ENCODE data around the gene RFC4.
"Not testable (repeated sequence)": the region's sequence is repeated elsewhere in the genome, so short reads cannot be mapped to it uniquely, and the experiment has no call there.

RFC4 gene

GRCh38 chr3:186824430-186825139, 18.3 kb upstream of the RFC4 start:
- DNase-seq: no peak

- no peak for DNase-seq
Measured at GRCh38 chr3:186823386-186823785, 17.1 kb upstream of the RFC4 start.

- not testable (repeated sequence) for DNase-seq
Measured at GRCh38 chr3:186822388-186822759, 16.1 kb upstream of the RFC4 start.

- peak; percentile 61 to 79 for DNase-seq
Measured at GRCh38 chr3:186821429-186822387, 15.4 kb upstream of the RFC4 start.

GRCh38 chr3:186818956-186819355, 12.7 kb upstream of the RFC4 start:
- no peak for DNase-seq

- no peak for DNase-seq
Measured at GRCh38 chr3:186818516-186818915, 12.2 kb upstream of the RFC4 start.

- no peak for DNase-seq
Measured at GRCh38 chr3:186815435-186815834, 9.2 kb upstream of the RFC4 start.

GRCh38 chr3:186814100-186814499, 7.8 kb upstream of the RFC4 start:
- no peak for DNase-seq

- not testable (repeated sequence) for DNase-seq
Measured at GRCh38 chr3:186811313-186811712, 5.0 kb upstream of the RFC4 start.

GRCh38 chr3:186810336-186810996, 4.2 kb upstream of the RFC4 start:
- DNase-seq: no peak

GRCh38 chr3:186807231-186807630, 949 bp upstream of the RFC4 start:
- DNase-seq: no peak

GRCh38 chr3:186803447-186803846, 2.8 kb downstream of the RFC4 start:
- not testable (repeated sequence) for DNase-seq

- no peak for DNase-seq
Measured at GRCh38 chr3:186802701-186803100, 3.6 kb downstream of the RFC4 start.

GRCh38 chr3:186800285-186800684, 6.0 kb downstream of the RFC4 start:
- DNase-seq: no peak

GRCh38 chr3:186798239-186798874, 7.9 kb downstream of the RFC4 start:
- no peak for DNase-seq

- DNase-seq: no peak
Measured at GRCh38 chr3:186790261-186790981, 15.9 kb downstream of the RFC4 start.

- DNase-seq: no peak
Measured at GRCh38 chr3:186789554-186790260, 16.6 kb downstream of the RFC4 start.

- DNase-seq: no peak
Measured at GRCh38 chr3:186788482-186789370, 17.6 kb downstream of the RFC4 start.

- DNase-seq: no peak
Measured at GRCh38 chr3:186787642-186788481, 18.4 kb downstream of the RFC4 start.

GRCh38 chr3:186786922-186787321, 19.4 kb downstream of the RFC4 start:
- DNase-seq: no peak
